ENCODE data around the gene CAB39. TPM values are rescaled to one million over a fixed set of nuclear protein-coding genes. Genes with fewer than 3 reads are reported as not detected.

Gene CAB39
- total RNA-seq = 100 to 1,000 TPM; 122 to 148 TPM

GRCh38 chr2:230712443-230713330 lies at the start of gene CAB39:
TSS of gene CAB39 (plus strand) at chr2:230712842. CDS start at chr2:230760002, 47,160 bp downstream.
- no peaks in the 10 kb centered on the region for H3K9me3 Mint-ChIP-seq (ENCODE audit: low read depth)
- no peaks in the 10 kb centered on the region for H3K27me3 Mint-ChIP-seq
- peaks cover 38% of the 10 kb centered on the region for H3K4me1 Mint-ChIP-seq
- H3K27ac Mint-ChIP-seq = peak within 1 kb of the TSS; percentile 95
- ATAC-seq (peak; percentile 83), DNase-seq (peak; percentile 93)
- H3K36me3 Mint-ChIP-seq (ENCODE audit: low read depth) = peaks cover 27% of the 10 kb centered on the region
- POLR2A ChIA-PET = interaction anchor here (1.0 kb wide), 1 partner anchor 44 kb away, joined by 3 read pairs; no protein-coding TSS in a partner anchor
- intact Hi-C loops (cut with DNase I, micrococcal nuclease) = loop anchor here (1.0 to 10.0 kb wide), 15 partner anchors 38 to 790 kb away; partner anchors contain the start of genes FBXO36 (in 1 of the 2), PSMD1 (in 1 of the 2), SP110 (in 1 of the 2) and TRIP12 (in 1 of the 2)
- CTCF ChIA-PET = interaction anchor here (0.5 to 2.8 kb wide), 10 partner anchors 9 to 383 kb away, joined by 3 to 36 read pairs (median 4); no protein-coding TSS in a partner anchor
- H3K4me3 Mint-ChIP-seq = peak within 1 kb of the TSS; percentile 94

- Mint-ChIP-seq H3K36me3 (ENCODE audit: low read depth) (peaks cover 1% of the 10 kb centered on the region), H3K27me3 (no peaks in the 10 kb centered on the region), H3K4me3 (peak overlapping the region; percentile 19), H3K4me1 (peaks cover 94% of the 10 kb centered on the region), H3K9me3 (ENCODE audit: low read depth) (peaks cover 2% of the 10 kb centered on the region), H3K27ac (peak overlapping the region; percentile 97)
- ChIA-PET POLR2A (no interaction called here), CTCF (interaction anchor here (0.5 to 1.7 kb wide), 5 partner anchors 28 to 425 kb away, joined by 3 to 4 read pairs (median 3); no protein-coding TSS in a partner anchor)
- peak; percentile 61 for DNase-seq
- intact Hi-C loops (cut with DNase I, micrococcal nuclease) = loop anchor here (5.0 kb wide), 2 partner anchors 37 to 397 kb away; no protein-coding TSS in a partner anchor
- no peak for ATAC-seq
Observed at GRCh38 chr2:230664128-230664527, 48.5 kb upstream of the CAB39 start.

- DNase-seq (no peak), ATAC-seq (no peak)
- intact Hi-C loops (cut with DNase I, micrococcal nuclease) = loop anchor here (5.0 kb wide), 2 partner anchors 38 to 398 kb away; no protein-coding TSS in a partner anchor
- H3K4me3 Mint-ChIP-seq = peak overlapping the region; percentile 19
- ChIA-PET POLR2A (no interaction called here), CTCF (interaction anchor here (0.6 to 1.8 kb wide), 2 partner anchors 20 to 424 kb away, joined by 3 to 7 read pairs; no protein-coding TSS in a partner anchor)
- H3K4me1 Mint-ChIP-seq = peaks cover 94% of the 10 kb centered on the region
- H3K36me3 Mint-ChIP-seq (ENCODE audit: low read depth) = peaks cover 1% of the 10 kb centered on the region
- H3K27me3 Mint-ChIP-seq = no peaks in the 10 kb centered on the region
- H3K27ac Mint-ChIP-seq = peak overlapping the region; percentile 97
- H3K9me3 Mint-ChIP-seq (ENCODE audit: low read depth) = peaks cover 2% of the 10 kb centered on the region
Observed at GRCh38 chr2:230664844-230665243, 47.8 kb upstream of the CAB39 start.

- ChIA-PET POLR2A (interaction anchor here (0.6 kb wide), 1 partner anchor 410 kb away, joined by 3 read pairs; no protein-coding TSS in a partner anchor), CTCF (interaction anchor here (1.8 kb wide), 1 partner anchor 20 kb away, joined by 7 read pairs; no protein-coding TSS in a partner anchor)
- intact Hi-C loops (cut with DNase I, micrococcal nuclease) = no loop called here
- peak overlapping the region; percentile 97 for H3K27ac Mint-ChIP-seq
- H3K4me3 Mint-ChIP-seq = peak overlapping the region; percentile 19
- H3K4me1 Mint-ChIP-seq = peaks cover 93% of the 10 kb centered on the region
- no peak for ATAC-seq
- peaks cover 1% of the 10 kb centered on the region for H3K36me3 Mint-ChIP-seq (ENCODE audit: low read depth)
- H3K9me3 Mint-ChIP-seq (ENCODE audit: low read depth) = peaks cover 2% of the 10 kb centered on the region
- H3K27me3 Mint-ChIP-seq = no peaks in the 10 kb centered on the region
- DNase-seq = peak; percentile 45
Observed at GRCh38 chr2:230665263-230665691, 47.4 kb upstream of the CAB39 start.

GRCh38 chr2:230666446-230666845 lies 46.2 kb upstream of the CAB39 start:
- DNase-seq (no peak), ATAC-seq (no peak)
- intact Hi-C loops (cut with DNase I, micrococcal nuclease) = no loop called here
- H3K36me3 Mint-ChIP-seq (ENCODE audit: low read depth) = peaks cover 1% of the 10 kb centered on the region
- H3K9me3 Mint-ChIP-seq (ENCODE audit: low read depth) = peaks cover 2% of the 10 kb centered on the region
- H3K4me3 Mint-ChIP-seq = no peak overlapping the region
- ChIA-PET POLR2A (no interaction called here), CTCF (interaction anchor here (1.5 kb wide), 1 partner anchor 48 kb away, joined by 6 read pairs; no protein-coding TSS in a partner anchor)
- H3K27ac Mint-ChIP-seq = peak overlapping the region; percentile 31
- peaks cover 89% of the 10 kb centered on the region for H3K4me1 Mint-ChIP-seq
- no peaks in the 10 kb centered on the region for H3K27me3 Mint-ChIP-seq

- Mint-ChIP-seq H3K4me1 (peaks cover 84% of the 10 kb centered on the region), H3K27ac (peak overlapping the region; percentile 94), H3K27me3 (no peaks in the 10 kb centered on the region), H3K36me3 (ENCODE audit: low read depth) (peaks cover 1% of the 10 kb centered on the region), H3K9me3 (ENCODE audit: low read depth) (peaks cover 2% of the 10 kb centered on the region), H3K4me3 (no peak overlapping the region)
- peak; percentile 33 for DNase-seq
- CTCF ChIA-PET = interaction anchor here (1.3 to 1.5 kb wide), 2 partner anchors 8 to 47 kb away, joined by 6 to 7 read pairs; no protein-coding TSS in a partner anchor
- intact Hi-C loops (cut with DNase I, micrococcal nuclease) = no loop called here
- POLR2A ChIA-PET = no interaction called here
- no peak for ATAC-seq
Observed at GRCh38 chr2:230666885-230667712, 45.5 kb upstream of the CAB39 start.

- Mint-ChIP-seq H3K4me3 (peak overlapping the region; percentile 19), H3K27me3 (no peaks in the 10 kb centered on the region), H3K4me1 (peaks cover 72% of the 10 kb centered on the region), H3K9me3 (ENCODE audit: low read depth) (no peaks in the 10 kb centered on the region), H3K36me3 (ENCODE audit: low read depth) (peaks cover 1% of the 10 kb centered on the region), H3K27ac (peak overlapping the region; percentile 94)
- ChIA-PET CTCF (interaction anchor here (0.6 to 2.6 kb wide), 7 partner anchors 9 to 56 kb away, joined by 3 to 9 read pairs (median 4); no protein-coding TSS in a partner anchor), POLR2A (interaction anchor here (0.7 kb wide), 1 partner anchor 45 kb away, joined by 3 read pairs; no protein-coding TSS in a partner anchor)
- intact Hi-C loops (cut with DNase I, micrococcal nuclease) = loop anchor here in 1 of 2 experiments (2.0 kb wide), 1 partner anchor 44 kb away; the partner anchor contains the start of gene CAB39
- ATAC-seq = peak; percentile 55
- DNase-seq = peak; percentile 68
Observed at GRCh38 chr2:230668184-230668938, 44.3 kb upstream of the CAB39 start.

- H3K27me3 Mint-ChIP-seq = no peaks in the 10 kb centered on the region
- intact Hi-C loops (cut with DNase I, micrococcal nuclease) = loop anchor here in 1 of 2 experiments (2.0 kb wide), 1 partner anchor 44 kb away; the partner anchor contains the start of gene CAB39
- H3K4me1 Mint-ChIP-seq = peaks cover 66% of the 10 kb centered on the region
- POLR2A ChIA-PET = interaction anchor here (0.7 kb wide), 1 partner anchor 45 kb away, joined by 3 read pairs; no protein-coding TSS in a partner anchor
- no peaks in the 10 kb centered on the region for H3K9me3 Mint-ChIP-seq (ENCODE audit: low read depth)
- H3K27ac Mint-ChIP-seq = peak overlapping the region; percentile 94
- H3K4me3 Mint-ChIP-seq = no peak overlapping the region
- H3K36me3 Mint-ChIP-seq (ENCODE audit: low read depth) = peaks cover under 1% of the 10 kb centered on the region
- CTCF ChIA-PET = interaction anchor here (0.6 to 2.6 kb wide), 7 partner anchors 10 to 464 kb away, joined by 3 to 9 read pairs (median 4); no protein-coding TSS in a partner anchor
- DNase-seq = peak; percentile 22
- ATAC-seq = peak; percentile 9
Observed at GRCh38 chr2:230668939-230669303, 43.7 kb upstream of the CAB39 start.

GRCh38 chr2:230669386-230669950 lies 43.2 kb upstream of the CAB39 start:
- intact Hi-C loops (cut with DNase I, micrococcal nuclease) = loop anchor here in 1 of 2 experiments (2.0 kb wide), 1 partner anchor 43 kb away; the partner anchor contains the start of gene CAB39
- H3K36me3 Mint-ChIP-seq (ENCODE audit: low read depth) = no peaks in the 10 kb centered on the region
- no peaks in the 10 kb centered on the region for H3K9me3 Mint-ChIP-seq (ENCODE audit: low read depth)
- CTCF ChIA-PET = interaction anchor here (0.6 to 2.6 kb wide), 7 partner anchors 9 to 464 kb away, joined by 3 to 9 read pairs (median 4); no protein-coding TSS in a partner anchor
- DNase-seq (no peak), ATAC-seq (no peak)
- peak overlapping the region; percentile 94 for H3K27ac Mint-ChIP-seq
- no peaks in the 10 kb centered on the region for H3K27me3 Mint-ChIP-seq
- POLR2A ChIA-PET = no interaction called here
- H3K4me1 Mint-ChIP-seq = peaks cover 61% of the 10 kb centered on the region
- no peak overlapping the region for H3K4me3 Mint-ChIP-seq
